Activated CD4-positive, alpha-beta T cell treated with anti-CD3 and anti-CD28 coated beads, Interleukin-2, amount 50 U/mL, for 1 hour (primary cell): Measurements from ENCODE around the gene ST7.
"Not testable (repeated sequence)": the region's sequence is repeated elsewhere in the genome, so short reads cannot be mapped to it uniquely, and the experiment has no call there.

Experiments
- DNase-seq: peaks from one replicate; pipeline ENCODE4 v3.0.0-alpha.2; 2020

The ST7 gene

GRCh38 chr7:116951366-116952292, 1.7 kb upstream of the ST7 start:
- no peak for DNase-seq

DNA sequence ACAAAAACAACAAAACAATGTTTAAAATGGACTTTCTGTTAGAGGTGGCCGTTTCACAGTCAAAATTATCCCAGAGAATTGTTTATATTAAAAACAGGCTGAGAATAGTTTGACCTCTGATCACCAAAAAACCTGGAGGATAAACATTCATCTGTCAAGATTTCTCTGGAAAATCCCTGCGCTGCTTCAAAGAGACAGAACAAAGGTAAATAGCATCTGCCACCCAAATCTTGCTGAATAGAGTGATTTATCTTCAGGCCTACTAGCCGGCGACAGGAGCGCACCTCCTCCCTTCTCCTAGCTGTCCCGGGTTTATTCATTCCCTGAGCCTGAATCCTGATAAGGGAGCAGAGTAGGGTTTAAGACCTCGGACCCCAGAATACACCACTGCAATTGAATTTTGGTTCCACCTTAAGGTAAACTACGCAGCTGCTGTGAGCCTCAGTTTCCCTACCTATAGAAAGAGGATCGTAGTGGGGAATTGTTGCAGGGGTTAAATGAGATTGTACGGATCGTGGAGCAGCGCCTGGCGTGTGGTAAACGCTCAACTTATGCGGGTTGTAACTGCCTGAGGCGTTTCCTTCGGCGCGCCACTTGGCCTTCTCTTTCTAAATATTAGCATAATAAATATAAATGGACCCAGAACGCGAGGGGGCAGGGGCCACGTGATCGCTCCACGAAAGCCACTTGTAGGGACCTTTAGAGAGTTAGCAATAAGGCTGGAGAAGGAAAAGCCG, 498 bp upstream of the ST7 start:
- no peak for DNase-seq

GRCh38 chr7:116953906-116954838, 871 bp downstream of the ST7 start:
- no peak for DNase-seq

GRCh38 chr7:116955340-116955739, 2.0 kb downstream of the ST7 start:
- no peak for DNase-seq

- no peak for DNase-seq
Measured at GRCh38 chr7:116955801-116956476, 2.6 kb downstream of the ST7 start.

DNA sequence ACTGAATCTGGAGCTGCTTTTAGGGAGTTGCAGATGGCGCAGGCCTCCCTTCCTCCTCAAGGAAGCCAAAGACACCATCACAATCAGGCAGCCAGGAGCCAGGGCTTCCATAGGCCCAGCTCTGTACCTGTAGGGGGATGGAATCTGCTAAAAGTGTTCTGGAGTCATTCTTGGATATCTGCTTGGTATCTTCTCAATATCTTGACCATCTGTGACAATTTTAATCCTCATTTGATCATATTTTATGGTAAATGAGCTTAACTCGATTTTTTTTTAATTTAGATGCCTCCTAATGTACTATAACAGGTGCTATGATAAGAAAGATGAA, 3.1 kb downstream of the ST7 start:
- DNase-seq = no peak

GRCh38 chr7:116957874-116958273, 4.6 kb downstream of the ST7 start:
- no peak for DNase-seq

DNA sequence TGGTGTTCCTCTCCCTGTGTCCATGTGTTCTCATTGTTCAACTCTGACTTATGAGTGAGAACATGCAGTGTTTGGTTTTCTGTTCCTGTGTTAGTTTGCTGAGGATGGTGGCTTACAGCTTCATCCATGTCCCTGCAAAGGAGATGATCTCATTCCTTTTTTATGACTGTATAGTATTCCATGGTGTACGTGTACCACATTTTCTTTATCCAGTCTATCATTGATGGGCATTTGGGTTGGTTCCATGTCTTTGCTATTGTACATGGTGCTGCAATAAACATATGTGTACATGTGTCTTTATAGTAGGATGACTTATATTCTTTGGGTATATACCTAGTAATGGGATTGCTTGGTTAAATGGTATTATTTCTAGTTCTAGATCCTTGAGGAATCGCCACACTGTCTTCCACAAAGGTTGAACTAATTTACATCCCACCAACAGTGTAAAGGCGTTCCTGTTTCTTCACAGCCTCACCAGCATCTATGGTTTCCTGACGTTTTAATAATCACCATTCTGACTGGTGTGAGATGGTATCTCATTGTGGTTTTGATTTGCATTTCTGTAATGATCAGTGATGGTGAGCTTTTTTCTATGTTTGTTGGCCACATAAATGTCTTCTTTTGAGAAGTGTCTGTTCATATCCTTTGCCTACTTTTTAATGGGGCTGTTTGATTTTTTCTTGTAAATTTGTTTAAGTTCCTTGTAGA, 8.8 kb downstream of the ST7 start:
- DNase-seq = not testable (repeated sequence)

DNA sequence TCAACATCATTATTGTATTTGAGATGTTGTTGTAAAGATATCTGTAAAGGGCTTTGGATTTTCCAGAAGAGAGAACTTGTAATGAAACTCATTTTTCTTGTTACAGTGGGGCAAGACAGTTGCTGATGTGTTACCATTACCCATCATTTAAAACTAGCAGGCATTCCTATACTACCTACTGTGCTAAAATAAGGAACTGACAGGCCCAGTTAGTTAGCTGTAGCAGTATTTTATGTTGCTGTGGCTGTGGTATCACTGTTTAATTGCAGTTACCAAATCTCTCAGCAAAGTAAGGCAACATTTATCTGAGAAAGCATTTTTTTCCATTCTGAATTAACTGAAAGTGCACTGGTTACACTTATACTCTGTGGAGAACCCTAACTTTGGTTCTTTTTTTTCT, 9.9 kb downstream of the ST7 start:
- DNase-seq = no peak

DNA sequence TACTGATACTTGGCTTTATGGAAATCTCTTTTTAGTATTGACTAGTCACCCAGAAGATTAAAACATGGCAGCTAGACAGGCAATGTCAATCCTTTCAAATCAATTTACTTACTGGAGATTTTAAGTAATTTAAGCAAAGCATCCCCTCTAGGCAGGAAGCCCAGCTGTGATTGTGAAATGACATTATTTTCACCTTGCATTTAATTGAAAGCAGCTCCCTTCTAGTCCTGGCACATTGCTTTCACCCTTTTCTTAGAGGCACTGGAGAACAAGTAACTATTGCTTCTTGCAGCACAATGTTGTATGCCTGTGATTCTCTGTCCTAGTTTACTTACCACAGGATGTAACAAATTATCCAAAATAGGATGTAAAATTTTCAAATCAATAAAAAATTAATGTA, 13.3 kb downstream of the ST7 start:
- no peak for DNase-seq

DNA sequence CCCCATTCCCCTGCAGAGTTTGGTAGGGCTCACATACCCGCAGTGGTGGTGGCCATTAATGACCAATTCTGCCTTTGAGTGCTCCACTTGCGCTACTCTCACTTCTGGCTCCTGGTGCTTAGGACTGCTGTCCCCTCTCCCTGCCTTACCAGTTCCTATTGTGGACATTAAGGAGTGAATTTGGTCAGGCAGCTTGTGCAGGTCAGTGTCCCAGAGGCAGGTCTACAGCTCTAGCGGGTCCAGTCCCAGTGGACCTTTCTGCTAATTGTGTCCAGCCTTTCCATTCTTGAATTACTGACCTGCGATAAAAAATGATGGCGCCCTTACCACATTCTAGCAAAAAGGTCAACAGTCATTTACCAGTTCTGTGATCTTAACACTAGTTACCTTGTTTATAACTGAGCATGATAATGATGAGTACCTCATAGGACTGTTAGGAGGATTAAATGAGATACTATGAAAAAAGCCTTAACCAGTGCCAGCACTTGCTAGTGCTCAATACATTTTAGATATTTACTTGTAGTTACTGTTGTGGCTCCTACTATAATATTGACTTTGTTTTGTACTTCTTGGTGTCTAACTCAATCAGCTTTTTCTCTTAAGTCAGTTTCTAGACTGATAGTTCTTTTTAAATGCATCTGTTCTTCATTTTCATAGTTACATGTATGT, 14.1 kb downstream of the ST7 start:
- no peak for DNase-seq

GRCh38 chr7:116967983-116968382, 14.7 kb downstream of the ST7 start:
- no peak for DNase-seq

- no peak for DNase-seq
Measured at GRCh38 chr7:116968631-116969030, 15.3 kb downstream of the ST7 start.

DNA sequence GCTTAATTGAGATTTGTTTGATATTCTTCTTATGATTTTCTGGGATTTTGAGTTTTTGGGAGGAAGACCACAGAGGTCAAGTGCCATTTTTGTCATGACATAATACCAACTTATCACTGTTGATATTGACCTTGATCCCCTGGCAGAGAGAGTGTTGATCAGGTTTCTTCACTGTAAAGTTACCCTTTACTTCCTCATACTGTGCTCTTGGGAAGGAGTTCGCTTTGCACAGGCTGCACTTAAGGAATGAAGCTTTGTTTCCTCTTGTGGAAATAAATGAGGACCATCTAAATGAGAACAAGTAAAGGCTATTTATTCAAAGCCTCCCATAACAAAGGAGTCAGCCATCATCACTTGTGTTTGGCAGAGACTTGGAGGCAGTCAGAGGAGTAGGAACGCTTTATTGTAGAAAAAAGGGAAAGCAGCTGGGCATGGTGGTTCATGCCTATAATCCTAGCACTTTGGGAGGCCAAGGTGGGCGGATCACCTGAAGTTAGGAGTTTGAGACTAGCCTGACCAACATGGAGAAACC, 16.1 kb downstream of the ST7 start:
- no peak for DNase-seq

DNA sequence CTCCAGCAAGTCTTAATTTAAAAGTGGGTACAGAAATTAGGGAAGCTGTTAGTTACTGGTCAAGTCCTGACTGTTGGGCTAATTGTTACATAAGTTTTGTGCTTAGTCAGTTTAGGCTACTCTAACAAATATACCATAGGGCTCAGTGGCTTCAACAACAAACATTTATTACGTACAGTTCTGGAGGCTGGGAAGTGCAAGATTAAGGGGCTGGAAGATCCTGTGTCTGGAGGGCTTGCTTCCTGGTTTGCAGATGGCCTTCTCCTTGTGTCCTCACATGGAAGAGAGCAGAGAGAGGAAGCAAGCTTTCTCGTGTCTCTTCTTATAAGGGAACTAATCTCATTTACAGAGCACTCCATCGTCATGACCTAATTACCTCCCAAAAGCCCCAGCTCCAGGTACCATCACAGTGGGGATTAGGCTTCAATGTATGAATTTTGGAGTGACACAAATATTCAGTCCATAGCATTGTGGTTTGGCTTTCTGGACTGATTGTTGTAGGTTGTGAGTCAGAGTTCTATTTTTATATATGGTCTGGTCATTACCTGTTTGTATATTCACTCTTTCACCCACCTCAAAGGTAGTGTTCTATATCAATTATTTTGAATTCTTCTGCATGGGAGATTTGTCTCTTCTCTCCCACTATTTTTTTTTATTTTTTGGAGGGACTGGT, 17.1 kb downstream of the ST7 start:
- DNase-seq = no peak

DNA sequence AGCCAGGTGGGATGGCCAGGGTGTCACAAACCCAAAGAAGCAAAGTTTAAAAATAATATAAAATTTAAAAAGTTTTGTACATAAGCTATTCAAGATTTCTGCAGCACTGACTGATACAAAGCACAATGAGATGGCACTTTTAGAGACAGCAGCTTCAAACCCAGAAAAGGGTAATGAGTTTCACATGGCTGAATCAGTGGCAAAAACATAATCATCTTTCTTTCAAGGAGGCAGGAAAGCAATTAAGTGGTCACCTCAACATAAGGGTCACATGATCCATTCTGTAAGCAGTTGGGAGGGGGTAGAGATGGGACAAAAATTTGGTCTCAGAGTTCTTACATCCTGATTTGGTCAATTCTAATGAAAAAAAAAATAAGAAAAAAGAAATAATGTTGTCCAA, 17.9 kb downstream of the ST7 start:
- DNase-seq = not testable (repeated sequence)

- DNase-seq = no peak
Measured at GRCh38 chr7:116971869-116972268, 18.6 kb downstream of the ST7 start.

DNA sequence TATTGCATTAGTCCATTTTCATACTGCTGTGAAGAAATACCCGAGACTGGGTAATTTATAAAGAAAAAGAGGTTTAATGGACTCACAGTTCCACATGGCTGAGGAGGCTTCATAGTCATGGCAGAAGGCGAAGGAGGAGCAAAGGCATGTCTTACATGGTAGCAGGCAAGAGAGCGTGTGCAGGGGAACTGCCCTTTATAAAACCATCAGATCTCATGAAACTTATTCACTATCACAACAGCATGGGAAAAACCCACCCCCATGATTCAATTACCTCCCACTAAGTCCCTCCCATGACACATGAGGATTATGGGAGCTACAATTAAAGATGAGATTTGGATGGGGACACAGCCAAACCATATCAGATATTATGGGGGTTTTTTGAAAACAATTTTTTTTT, 21.7 kb downstream of the ST7 start:
- not testable (repeated sequence) for DNase-seq

GRCh38 chr7:116977172-116977571, 23.9 kb downstream of the ST7 start:
- DNase-seq = no peak

GRCh38 chr7:116978006-116978405, 24.7 kb downstream of the ST7 start:
- no peak for DNase-seq

DNA sequence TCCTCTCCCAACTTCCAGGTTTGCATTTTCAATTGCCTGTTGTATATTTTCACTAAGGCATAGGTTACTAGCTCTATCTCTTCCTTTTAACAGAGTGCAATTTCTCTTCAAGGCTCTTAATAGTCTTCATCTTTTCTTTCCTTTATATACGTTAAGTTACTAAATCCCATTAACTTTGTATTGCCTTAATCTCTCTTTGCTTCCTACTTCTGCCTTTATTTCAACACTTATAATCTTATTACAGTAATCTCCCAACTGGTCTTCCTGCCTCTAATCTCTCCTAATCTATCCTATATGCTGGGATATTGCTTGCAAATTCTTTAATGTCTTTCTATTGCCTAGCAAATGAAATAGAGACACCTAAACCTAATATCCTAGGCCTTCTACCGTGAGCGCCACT, 26.1 kb downstream of the ST7 start:
- DNase-seq = no peak
